H1 (cell line): Measurements from ENCODE around the gene SMIM13. TPM values are rescaled to one million over a fixed set of nuclear protein-coding genes. Genes with fewer than 3 reads are reported as not detected.
A peak's percentile ranks its signal among the peaks of the same experiment; 100 is the strongest.

Source experiments
- CTCF ChIA-PET: fragments of 300-600 bp; sonication (Branson Sonifier 250); formaldehyde crosslinking; loops from one replicate; lab custom pipeline; 2021; ENCODE audit not compliant: partially characterized antibody; lab: Charles Lee
- POLR2A ChIA-PET: fragments of 300-600 bp; sonication (Branson Sonifier 250); formaldehyde crosslinking; loops from one replicate; lab custom pipeline; 2021; ENCODE audit warnings: inconsistent platforms; ENCODE audit not compliant: partially characterized antibody; lab: Charles Lee
- DNase-seq, 2 experiments: peaks; one replicate each; pipeline versions ENCODE4 v3.0.0 to v3.0.0-alpha.2; 2010 to 2022; ENCODE audit warnings: low spot score in 2 of 2, low read depth in 1 of 2, mixed read lengths in 1 of 2
- FAIRE-seq: peaks from 2 replicates; lab custom pipeline; 2011; peaks lifted over from hg19 to GRCh38; lab: Jason Lieb, UNC
- H2AFZ ChIP-seq: 2 replicates; pipeline ENCODE4 v1.8.1; 2012; ENCODE audit warnings: low read length, inconsistent platforms
- H2AK5ac ChIP-seq: 2 replicates; pipeline ENCODE4 v1.6.1; 2013; ENCODE audit warnings: low read depth, low read length
- H2BK120ac ChIP-seq: replicated peaks from 2 replicates; pipeline ENCODE3; 2013; ENCODE audit warnings: low read depth, low read length, inconsistent platforms
- H2BK12ac ChIP-seq: 2 replicates; pipeline ENCODE4 v1.6.1; 2013; ENCODE audit warnings: low read depth, low read length
- H2BK15ac ChIP-seq: 2 replicates; pipeline ENCODE4 v1.6.1; 2013; ENCODE audit warnings: low read length
- H2BK20ac ChIP-seq: 2 replicates; pipeline ENCODE4 v1.6.1; 2013; ENCODE audit warnings: low read length
- H2BK5ac ChIP-seq: 2 replicates; pipeline ENCODE4 v1.6.1; 2013; ENCODE audit warnings: low read depth, low read length
- H3K14ac ChIP-seq: 2 replicates; pipeline ENCODE4 v1.6.1; 2013; ENCODE audit warnings: inconsistent platforms; ENCODE audit not compliant: insufficient read length
- H3K18ac ChIP-seq: 2 replicates; pipeline ENCODE4 v1.6.1; 2013; ENCODE audit warnings: low read length; ENCODE audit errors: extremely low read depth
- H3K23ac ChIP-seq: 2 replicates; pipeline ENCODE4 v1.6.1; 2013; ENCODE audit warnings: inconsistent platforms; ENCODE audit not compliant: insufficient read length
- H3K23me2 ChIP-seq: 2 replicates; pipeline ENCODE4 v1.6.1; 2013; ENCODE audit warnings: low read depth, low read length
- H3K27ac ChIP-seq: 2 replicates; pipeline ENCODE4 v1.6.1; 2011; ENCODE audit warnings: low read depth, low read length, inconsistent platforms
- H3K27me3 ChIP-seq, 4 experiments: replicated peaks in 1 of 4; 1 replicate in 1 of 4; 2 replicates in 3 of 4; pipeline versions ENCODE4 v1.6.1 to v1.8.1; 2011 to 2013; ENCODE audit warnings: low read length in 3 of 4, mild to moderate bottlenecking in 3 of 4, inconsistent platforms in 2 of 4, mixed read lengths in 2 of 4, moderate library complexity in 1 of 4; ENCODE audit not compliant: control insufficient read depth in 3 of 4, insufficient read depth in 3 of 4; ENCODE audit errors: extremely low read depth in 1 of 4
- H3K36me3 ChIP-seq, 4 experiments: 2 replicates each; pipeline versions ENCODE4 v1.6.1 to v1.8.1; 2011 to 2013; ENCODE audit warnings: mild to moderate bottlenecking in 4 of 4, low read length in 3 of 4, moderate library complexity in 2 of 4, control low read depth in 1 of 4, inconsistent platforms in 1 of 4; ENCODE audit not compliant: insufficient read depth in 4 of 4, control insufficient read depth in 2 of 4
- H3K4ac ChIP-seq: replicated peaks from 2 replicates; pipeline ENCODE3; 2013; ENCODE audit warnings: low read length, low read depth, mixed read lengths, inconsistent platforms; ENCODE audit not compliant: insufficient read length
- H3K4me1 ChIP-seq, 4 experiments: replicated peaks in 1 of 4; 1 replicate in 1 of 4; 2 replicates in 3 of 4; pipeline versions ENCODE4 v1.6.1 to v1.8.1; 2011 to 2013; ENCODE audit warnings: low read length in 3 of 4, inconsistent platforms in 2 of 4, mixed read lengths in 1 of 4; ENCODE audit not compliant: insufficient read depth in 4 of 4, control insufficient read depth in 3 of 4
- H3K4me2 ChIP-seq, 2 experiments: 2 replicates each; pipeline versions ENCODE4 v1.6.1 to v1.8.1; 2011 to 2013; ENCODE audit warnings: low read depth in 2 of 2, low read length in 2 of 2, control low read depth in 1 of 2, inconsistent platforms in 1 of 2, mild to moderate bottlenecking in 1 of 2; ENCODE audit not compliant: insufficient read depth in 1 of 2
- H3K4me3 ChIP-seq, 4 experiments: fragments of 200-600, 300-600 bp in 1 of 4; sonication (generic), shearing (Covaris generic), sonication (Bioruptor Twin) in 1 of 4; 2 replicates each; pipeline versions ENCODE4 v1.5.1 to v1.8.1; 2011 to 2016; ENCODE audit warnings: low read length in 4 of 4, low read depth in 3 of 4, control low read depth in 2 of 4, inconsistent platforms in 2 of 4, mild to moderate bottlenecking in 2 of 4, mixed read lengths in 1 of 4, moderate library complexity in 1 of 4; ENCODE audit not compliant: insufficient read depth in 2 of 4; ENCODE audit errors: extremely low read depth in 1 of 4
- H3K56ac ChIP-seq: replicated peaks from 2 replicates; pipeline ENCODE3; 2013; ENCODE audit warnings: low read depth, mild to moderate bottlenecking, mixed read lengths, low read length, inconsistent platforms; ENCODE audit not compliant: insufficient read length
- H3K79me1 ChIP-seq: 2 replicates; pipeline ENCODE4 v1.6.1; 2013; ENCODE audit warnings: low read depth, low read length, control low read depth
- H3K79me2 ChIP-seq, 2 experiments: 2 replicates each; pipeline versions ENCODE4 v1.6.1 to v1.8.1; 2012 to 2013; ENCODE audit warnings: low read length in 2 of 2, mild to moderate bottlenecking in 2 of 2, inconsistent platforms in 1 of 2; ENCODE audit not compliant: insufficient read depth in 2 of 2, control insufficient read depth in 1 of 2
- H3K9ac ChIP-seq, 4 experiments: replicated peaks in 1 of 4; 1 replicate in 1 of 4; 2 replicates in 3 of 4; pipeline versions ENCODE4 v1.6.1 to v1.8.1; 2011 to 2013; ENCODE audit warnings: low read depth in 3 of 4, low read length in 3 of 4, control low read depth in 2 of 4, mild to moderate bottlenecking in 2 of 4, moderate library complexity in 2 of 4, inconsistent platforms in 1 of 4; ENCODE audit errors: extremely low read depth in 1 of 4
- H3K9me3 ChIP-seq, 2 experiments: 2 replicates each; pipeline versions ENCODE4 v1.6.1 to v1.8.1; 2012 to 2013; ENCODE audit warnings: mild to moderate bottlenecking in 2 of 2, moderate library complexity in 2 of 2, control low read depth in 1 of 2, inconsistent platforms in 1 of 2, low read depth in 1 of 2, low read length in 1 of 2, mixed read lengths in 1 of 2; ENCODE audit not compliant: insufficient read depth in 2 of 2
- H4K20me1 ChIP-seq, 2 experiments: replicated peaks in 1 of 2; 2 replicates each; pipeline versions ENCODE3 to v1.8.1; 2011 to 2013; ENCODE audit warnings: inconsistent platforms in 2 of 2, low read length in 2 of 2, mild to moderate bottlenecking in 1 of 2; ENCODE audit not compliant: insufficient read depth in 2 of 2, control insufficient read depth in 1 of 2
- H4K5ac ChIP-seq: 2 replicates; pipeline ENCODE4 v1.6.1; 2013; ENCODE audit warnings: low read length, low read depth, mixed read lengths, inconsistent platforms; ENCODE audit not compliant: insufficient read length
- H4K8ac ChIP-seq: 2 replicates; pipeline ENCODE4 v1.8.0; 2013; ENCODE audit warnings: mild to moderate bottlenecking, moderate library complexity, low read length, inconsistent platforms; ENCODE audit not compliant: insufficient read depth; ENCODE audit errors: extremely low read depth
- H4K91ac ChIP-seq: replicated peaks from 2 replicates; pipeline ENCODE3; 2013; ENCODE audit warnings: low read length, mixed read lengths, inconsistent platforms; ENCODE audit not compliant: insufficient read length
- CBX8 ChIP-seq: fragments of 300-800, 300-1000 bp; sonication (generic); IDR thresholded peaks from 2 replicates; pipeline ENCODE4 v1.7.1; 2016; ENCODE audit warnings: low read depth, low read length, borderline replicate concordance
- CEBPB ChIP-seq: IDR thresholded peaks from 2 replicates; pipeline ENCODE4 v1.6.1; 2012; ENCODE audit warnings: low read depth, low read length
- CHD2 ChIP-seq: IDR thresholded peaks from 2 replicates; pipeline ENCODE4 v1.6.1; 2012; ENCODE audit warnings: low read length, improper control_type of control experiment
- PHF8 ChIP-seq: fragments of 200-600 bp; sonication (generic); conservative IDR thresholded peaks from 2 replicates; pipeline ENCODE4 v1.7.1; 2012; ENCODE audit warnings: low read depth, mild to moderate bottlenecking, inconsistent platforms, low read length, moderate library complexity
- WGBS, 2 experiments: shearing (Covaris generic) in 1 of 2; methylation state at CpG; one replicate each; pipeline versions ENCODE4 v1.1.6 to v1.1.7; 2013 to 2015; ENCODE audit warnings: low lambda C conversion rate in 2 of 2, mixed read lengths in 2 of 2, inconsistent platforms in 1 of 2, low coverage in 1 of 2, missing lambda C conversion rate in 1 of 2; ENCODE audit not compliant: insufficient replicate concordance in 2 of 2, insufficient coverage in 1 of 2, insufficient read length in 1 of 2; ENCODE audit errors: extremely low coverage in 1 of 2, missing lambda C conversion rate in 1 of 2; 5-methylcytosine and 5-hydroxymethylcytosine counted together
- long read RNA-seq, 2 experiments: library from RNA in 1 of 2; library from capped mRNA in 1 of 2; stranded (forward); transcript quantifications; one replicate each; pipeline ENCODE4 v2.0.0, GENCODE V29; 2021; ENCODE audit warnings: inconsistent platforms in 1 of 2
- polyA minus RNA-seq, 3 experiments: library from RNA; depleted of rRNA, polyadenylated mRNA; stranded (reverse); fragments of >200 nt; gene quantifications; 1 replicate in 2 of 3; 2 replicates in 1 of 3; pipeline ENCODE4 v1.2.3, GENCODE V29; 2011
- polyA plus RNA-seq, 7 experiments: library from polyadenylated mRNA; depleted of rRNA in 3 of 7; stranded (reverse) in 5 of 7; unstranded in 2 of 7; fragments of >200 nt in 5 of 7; fragments of 200-250 nt in 2 of 7; gene quantifications; 1 replicate in 5 of 7; 2 replicates in 1 of 7; 4 replicates in 1 of 7; pipeline versions ENCODE4 v1.2.1 to v1.2.3, GENCODE V29; 2011 to 2013; ENCODE audit warnings: missing spikeins in 2 of 7, mixed read lengths in 2 of 7
- total RNA-seq: library from RNA; stranded (reverse); fragmentation: NEBNext Ultra II Directional; extraction: Animal tissue kit (Norgen Biotek cat#: 25700); gene quantifications from 2 replicates; pipeline ENCODE4 v1.2.1, GENCODE V29; 2021
- TF ChIP-seq, protein P1 (sequence below), 3 experiments: IDR thresholded peaks; 1 replicate in 2 of 3; 2 replicates in 1 of 3; pipeline versions ENCODE4 v1.5.1 to v1.6.1; 2011; ENCODE audit warnings: low read length in 3 of 3, mild to moderate bottlenecking in 3 of 3, inconsistent platforms in 2 of 3, low read depth in 1 of 3, moderate library complexity in 1 of 3; ENCODE audit not compliant: insufficient read depth in 1 of 3; ENCODE audit errors: control extremely low read depth in 1 of 3

SMIM13 gene
- total RNA-seq, result 10.6 TPM in 2 replicates
- 1.4 and 1.7 TPM in 2 replicates for polyA plus RNA-seq (2011; rRNA removed)
- polyA plus RNA-seq (2011; cell fraction: cytosol; rRNA removed), result 1.8 TPM
- polyA plus RNA-seq (2011; cell fraction: nucleus; rRNA removed), result 0.96 TPM
- polyA plus RNA-seq (2012, experiment 1 of 2), result 3.4 to 6.3 TPM (median 4.4 TPM) in 4 replicates
- 1.7 TPM for polyA plus RNA-seq (2012, experiment 2 of 2)
- polyA plus RNA-seq (2013, experiment 1 of 2), result 5.9 TPM
- polyA plus RNA-seq (2013, experiment 2 of 2), result 5.7 TPM
- 2.5 and 4.1 TPM in 2 replicates for polyA minus RNA-seq (2011; rRNA and poly(A)+ RNA removed)
- polyA minus RNA-seq (2011; cell fraction: cytosol; rRNA and poly(A)+ RNA removed), result 3.4 TPM
- polyA minus RNA-seq (2011; cell fraction: nucleus; rRNA and poly(A)+ RNA removed), result 4.7 TPM
- long read RNA-seq, experiment 1, full-length matches to known transcripts, result 9 of 26 reads
- long read RNA-seq, experiment 1, partial matches to known transcripts, result 0 of 26 reads
- long read RNA-seq, experiment 1, other reads (novel, unspliced or antisense), result 17 of 26 reads
- long read RNA-seq, experiment 2, full-length matches to known transcripts, result 1 of 2 reads
- long read RNA-seq, experiment 2, partial matches to known transcripts, result 0 of 2 reads
- long read RNA-seq, experiment 2, other reads (novel, unspliced or antisense), result 1 of 2 reads

- Histone ChIP-seq H3K23ac (no peak within 1 kb of the TSS), H2BK15ac (peak within 1 kb of the TSS; percentile 88; the same call in 1 of the 2 replicates), H2BK12ac (peak within 1 kb of the TSS; percentile 97), H3K23me2 (peaks cover 6% of the 10 kb centered on the region; the same call in 1 of the 2 replicates), H2AFZ (peak within 1 kb of the TSS; percentile 96), H3K56ac (peak within 1 kb of the TSS; percentile 97), H3K9me3 (no peaks in the 10 kb centered on the region), H3K4me3 (peak within 1 kb of the TSS; percentile 63 to 99 (median 77)), H3K4me1 (peaks cover 0 to 5% (median 2%) of the 10 kb centered on the region in 4 experiments; a peak in 5 of 7 replicates), H2BK5ac (peak within 1 kb of the TSS; percentile 97), H2BK20ac (no peak within 1 kb of the TSS), H4K5ac (peak within 1 kb of the TSS; percentile 91), H4K20me1 (peaks cover 0 to 4% of the 10 kb centered on the region in 2 experiments), H4K91ac (peak within 1 kb of the TSS; percentile 95), H3K9ac (peak within 1 kb of the TSS; percentile 90 to 94 (median 91)), H3K4ac (peak within 1 kb of the TSS; percentile 66), H3K18ac (peak within 1 kb of the TSS; percentile 100), H3K14ac (no peak within 1 kb of the TSS), H3K27me3 (no peaks in the 10 kb centered on the region), H3K79me1 (peaks cover 3% of the 10 kb centered on the region), H2BK120ac (no peak within 1 kb of the TSS), H2AK5ac (no peak within 1 kb of the TSS), H3K27ac (peak within 1 kb of the TSS; percentile 87), H3K79me2 (peaks cover 0 to 45% of the 10 kb centered on the region in 2 experiments; a peak in 2 of 4 replicates), H3K4me2 (peak within 1 kb of the TSS; percentile 82 to 93), H4K8ac (peak within 1 kb of the TSS; percentile 95), H3K36me3 (no peaks in the 10 kb centered on the region)
- ChIA-PET POLR2A (interaction anchor here (0.6 kb wide), 1 partner anchor 23 kb away, joined by 3 read pairs; no protein-coding TSS in a partner anchor), CTCF (interaction anchor here (0.7 to 1.5 kb wide), 6 partner anchors 12 to 369 kb away, joined by 3 to 5 read pairs (median 3); partner anchors contain the start of gene ERVFRD-1)
- no peak for FAIRE-seq
- WGBS, 2 experiments, result 2% methylated on average over 74 of the region's 90 CpGs; no CpG with 5 or more reads in 1 of the 2 experiments
- peak; percentile 94 to 95 for DNase-seq
- no peak for TF ChIP-seq CBX8
- peak; percentile 79; the same call in 1 of the 2 replicates for TF ChIP-seq PHF8
- TF ChIP-seq, protein P1, sequence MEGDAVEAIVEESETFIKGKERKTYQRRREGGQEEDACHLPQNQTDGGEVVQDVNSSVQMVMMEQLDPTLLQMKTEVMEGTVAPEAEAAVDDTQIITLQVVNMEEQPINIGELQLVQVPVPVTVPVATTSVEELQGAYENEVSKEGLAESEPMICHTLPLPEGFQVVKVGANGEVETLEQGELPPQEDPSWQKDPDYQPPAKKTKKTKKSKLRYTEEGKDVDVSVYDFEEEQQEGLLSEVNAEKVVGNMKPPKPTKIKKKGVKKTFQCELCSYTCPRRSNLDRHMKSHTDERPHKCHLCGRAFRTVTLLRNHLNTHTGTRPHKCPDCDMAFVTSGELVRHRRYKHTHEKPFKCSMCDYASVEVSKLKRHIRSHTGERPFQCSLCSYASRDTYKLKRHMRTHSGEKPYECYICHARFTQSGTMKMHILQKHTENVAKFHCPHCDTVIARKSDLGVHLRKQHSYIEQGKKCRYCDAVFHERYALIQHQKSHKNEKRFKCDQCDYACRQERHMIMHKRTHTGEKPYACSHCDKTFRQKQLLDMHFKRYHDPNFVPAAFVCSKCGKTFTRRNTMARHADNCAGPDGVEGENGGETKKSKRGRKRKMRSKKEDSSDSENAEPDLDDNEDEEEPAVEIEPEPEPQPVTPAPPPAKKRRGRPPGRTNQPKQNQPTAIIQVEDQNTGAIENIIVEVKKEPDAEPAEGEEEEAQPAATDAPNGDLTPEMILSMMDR (IDR thresholded peaks at IDR 0.05; ENCODE audit: control extremely low read depth in 1 of 3, insufficient read depth in 1 of 3, low read depth in 1 of 3, low read length in 3 of 3), result peak; percentile 2 to 61 (median 36); a peak in 3 of 4 replicates
- TF ChIP-seq CEBPB, result 0 out of 2 replicates have a peak, but pooled peaks have one; percentile 54
- TF ChIP-seq CHD2, result peak; percentile 54; the same call in 1 of the 2 replicates
These were observed at the start of gene SMIM13 for GRCh38 chr6:11093626-11094410. Gene SMIM13 (plus strand): TSS chr6:11093834. CDS start chr6:11094314, 480 bp downstream.
